ENCODE measurements around the gene SLC17A6. TPM values are rescaled to one million over a fixed set of nuclear protein-coding genes. Genes with fewer than 3 reads are reported as not detected.

Gene SLC17A6
- total RNA-seq: not detected
- not detected for polyA plus RNA-seq (ENCODE audit: insufficient read length in 6 of 6)
- long read RNA-seq, donor 1: 0 reads
- long read RNA-seq, donor 2: 0 reads
- long read RNA-seq, donor 3: 0 reads
- long read RNA-seq, donor 4: 0 reads
- long read RNA-seq, donor 5: 0 reads
- long read RNA-seq, donor 6: 0 reads
- long read RNA-seq, donor 7: 0 reads
- long read RNA-seq, donor 8: 0 reads
- long read RNA-seq, donor 9: 0 reads
- long read RNA-seq, donor 10: 0 reads
- long read RNA-seq, donor 11, transcript SLC17A6-201 (12 exons, 3,949 nt): major isoform, 10 of 16 reads
- long read RNA-seq, donor 11, partial matches to known transcripts: 6 of 16 reads
- long read RNA-seq, donor 11, other reads (novel, unspliced or antisense): 0 of 16 reads
- long read RNA-seq, donor 12: 0 reads

DNA sequence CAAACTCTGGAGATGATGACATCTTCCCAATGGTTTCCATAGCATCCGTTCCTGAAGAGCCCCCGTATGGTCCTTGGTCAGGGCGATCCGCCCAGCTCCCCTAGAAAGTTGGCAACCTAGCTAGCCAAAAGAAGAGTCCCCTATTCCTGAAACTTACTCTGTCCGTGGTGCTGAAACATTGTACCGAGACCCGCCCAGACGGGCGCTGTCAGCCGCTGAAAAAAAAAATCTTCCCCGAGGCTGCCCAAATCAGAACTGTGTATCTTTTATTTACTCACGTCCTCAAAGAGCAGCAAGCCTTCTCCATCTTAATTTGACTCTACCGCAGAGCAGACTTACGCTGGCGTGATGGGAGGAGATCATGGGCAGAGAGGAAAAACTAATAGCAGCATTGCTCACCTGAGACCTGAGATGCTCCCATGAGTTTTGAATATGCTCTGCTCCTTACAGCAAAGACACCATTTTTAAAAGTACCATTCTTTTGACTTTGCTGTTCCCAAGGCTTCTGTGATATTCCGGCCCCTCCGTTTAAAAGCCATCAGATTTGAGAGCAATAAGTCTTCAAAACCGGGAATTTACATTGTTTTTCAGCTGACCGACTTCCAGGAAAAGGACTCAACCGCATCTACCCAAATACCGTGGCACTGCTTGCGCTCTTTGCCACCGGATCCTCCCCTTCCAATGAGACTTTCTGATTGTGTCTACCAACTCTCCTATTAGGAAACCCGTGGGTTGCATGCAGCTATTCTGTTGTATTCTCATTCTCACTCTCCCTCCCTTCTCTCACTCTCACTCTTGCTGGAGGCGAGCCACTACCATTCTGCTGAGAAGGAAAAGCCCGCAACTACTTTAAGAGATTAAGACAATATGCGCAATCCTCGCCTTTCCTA, at the start of gene SLC17A6:
Gene SLC17A6 (plus strand): TSS at position 786 of the 890 bp plus-strand sequence. CDS start 153 bp downstream, outside the sequence.
- peak; percentile 25 for ATAC-seq

DNA sequence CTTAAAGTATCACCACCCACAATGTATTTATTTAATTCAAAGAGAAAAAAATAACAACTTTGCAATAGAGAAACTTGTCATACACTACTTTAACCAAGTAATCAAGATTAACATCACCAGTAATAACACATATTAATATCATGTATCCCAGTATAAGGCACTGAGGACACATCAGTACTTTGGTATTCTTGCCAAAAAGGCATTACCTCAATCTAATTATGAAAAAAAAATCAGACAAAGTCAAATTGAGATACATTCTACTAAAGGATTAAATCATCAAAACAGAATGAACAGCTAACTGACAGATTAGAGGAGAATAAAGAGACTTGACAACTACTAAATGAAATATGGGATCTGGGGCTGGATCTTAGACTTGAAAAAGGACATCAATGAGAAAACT, 35.8 kb upstream of the SLC17A6 start:
- intact Hi-C loops (cut with DNase I): loop anchor here in 1 of 2 donors (10.0 kb wide), 1 partner anchor 138 kb away; no protein-coding TSS in a partner anchor
- TF ChIP-seq, protein P1, sequence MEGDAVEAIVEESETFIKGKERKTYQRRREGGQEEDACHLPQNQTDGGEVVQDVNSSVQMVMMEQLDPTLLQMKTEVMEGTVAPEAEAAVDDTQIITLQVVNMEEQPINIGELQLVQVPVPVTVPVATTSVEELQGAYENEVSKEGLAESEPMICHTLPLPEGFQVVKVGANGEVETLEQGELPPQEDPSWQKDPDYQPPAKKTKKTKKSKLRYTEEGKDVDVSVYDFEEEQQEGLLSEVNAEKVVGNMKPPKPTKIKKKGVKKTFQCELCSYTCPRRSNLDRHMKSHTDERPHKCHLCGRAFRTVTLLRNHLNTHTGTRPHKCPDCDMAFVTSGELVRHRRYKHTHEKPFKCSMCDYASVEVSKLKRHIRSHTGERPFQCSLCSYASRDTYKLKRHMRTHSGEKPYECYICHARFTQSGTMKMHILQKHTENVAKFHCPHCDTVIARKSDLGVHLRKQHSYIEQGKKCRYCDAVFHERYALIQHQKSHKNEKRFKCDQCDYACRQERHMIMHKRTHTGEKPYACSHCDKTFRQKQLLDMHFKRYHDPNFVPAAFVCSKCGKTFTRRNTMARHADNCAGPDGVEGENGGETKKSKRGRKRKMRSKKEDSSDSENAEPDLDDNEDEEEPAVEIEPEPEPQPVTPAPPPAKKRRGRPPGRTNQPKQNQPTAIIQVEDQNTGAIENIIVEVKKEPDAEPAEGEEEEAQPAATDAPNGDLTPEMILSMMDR (IDR thresholded peaks at IDR 0.05): no peak
- H3K4me3 ChIP-seq: no peak overlapping the region
- H3K4me1 ChIP-seq: no peaks in the 10 kb centered on the region
- H3K27me3 ChIP-seq: no peaks in the 10 kb centered on the region
- no peaks in the 10 kb centered on the region for H3K9me3 ChIP-seq
- H3K36me3 ChIP-seq: no peaks in the 10 kb centered on the region
- no peak overlapping the region for H3K27ac ChIP-seq
- no peak for ATAC-seq
- no peak for DNase-seq

More for the DNA sequence above, at the start of gene SLC17A6:
- Histone ChIP-seq H3K27me3 (peaks cover 52 to 68% of the 10 kb centered on the region in 2 donors), H3K27ac (no peak within 1 kb of the TSS), H3K9me3 (no peaks in the 10 kb centered on the region), H3K4me3 (no peak within 1 kb of the TSS), H3K36me3 (no peaks in the 10 kb centered on the region), H3K4me1 (no peaks in the 10 kb centered on the region)
- DNase-seq: peak in 2 of 4 donors; percentile 39 to 53
- intact Hi-C loops (cut with DNase I): no loop called here
- TF ChIP-seq, protein P1 (IDR thresholded peaks at IDR 0.05): no peak

DNA sequence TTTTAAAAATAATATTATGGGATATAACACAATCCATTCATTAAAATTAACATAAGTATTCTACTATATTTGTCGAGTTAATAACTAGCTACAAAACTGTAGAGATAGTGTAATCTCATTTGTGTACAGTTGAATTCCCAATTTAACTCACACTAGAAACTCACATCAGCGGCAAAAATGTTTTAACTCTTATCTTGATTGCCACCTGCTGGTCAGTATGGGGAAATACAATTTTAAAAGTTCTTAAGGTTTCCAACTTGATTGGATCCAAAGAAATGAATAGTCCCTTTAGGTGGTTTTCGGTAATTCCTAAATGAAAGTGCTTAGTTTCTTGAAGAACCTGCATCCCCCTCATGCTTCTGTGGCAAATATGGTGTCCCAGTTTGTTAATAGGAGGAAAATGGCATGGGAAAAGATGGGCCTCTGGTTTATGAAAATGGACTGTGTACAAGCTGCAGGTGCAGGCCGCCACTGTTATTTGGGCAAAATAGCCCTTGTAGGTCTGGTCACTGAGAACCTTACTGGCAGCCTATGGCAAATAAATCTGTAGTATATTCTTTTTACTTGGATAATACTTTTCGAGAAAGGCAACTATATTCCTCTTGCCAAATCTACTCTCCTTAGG, 33.7 kb upstream of the SLC17A6 start:
- DNase-seq (peak in 2 of 4 donors; percentile 1 to 22), ATAC-seq (peak; percentile 66)
- no peak overlapping the region for H3K4me3 ChIP-seq
- no peaks in the 10 kb centered on the region for H3K4me1 ChIP-seq
- intact Hi-C loops (cut with DNase I): loop anchor here in 1 of 2 donors (10.0 kb wide), 1 partner anchor 140 kb away; no protein-coding TSS in a partner anchor
- no peaks in the 10 kb centered on the region for H3K27me3 ChIP-seq
- H3K27ac ChIP-seq: no peak overlapping the region
- no peaks in the 10 kb centered on the region for H3K9me3 ChIP-seq
- TF ChIP-seq, protein P1 (IDR thresholded peaks at IDR 0.05): peak; percentile 49 to 56
- H3K36me3 ChIP-seq: no peaks in the 10 kb centered on the region

DNA sequence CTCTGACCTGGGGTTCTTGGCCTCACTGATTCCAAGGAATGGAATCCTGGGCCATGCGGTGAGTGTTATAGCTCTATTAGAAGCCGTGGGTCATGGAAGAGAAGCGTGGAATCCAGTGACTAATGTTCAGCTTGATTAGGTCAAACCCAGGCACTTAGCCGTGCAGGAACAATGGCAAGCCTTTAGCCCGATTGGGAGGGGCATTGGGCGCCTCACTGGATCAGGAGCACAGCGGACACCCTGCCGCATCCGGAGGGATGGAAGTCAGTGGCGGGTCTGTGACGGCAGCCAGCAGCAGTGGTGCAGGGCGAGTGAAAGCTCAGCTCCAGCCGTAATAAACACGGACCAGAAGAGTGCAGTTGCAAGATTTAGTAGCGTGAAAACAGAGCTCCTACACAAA, 20.5 kb upstream of the SLC17A6 start:
- DNase-seq (no peak), ATAC-seq (no peak)
- Histone ChIP-seq H3K9me3 (no peaks in the 10 kb centered on the region), H3K4me3 (no peak overlapping the region), H3K36me3 (no peaks in the 10 kb centered on the region), H3K4me1 (no peaks in the 10 kb centered on the region), H3K27me3 (no peaks in the 10 kb centered on the region), H3K27ac (no peak overlapping the region)
- intact Hi-C loops (cut with DNase I): no loop called here
- TF ChIP-seq, protein P1 (IDR thresholded peaks at IDR 0.05): no peak
